ENCODE results near the gene BLOC1S2. TPM values are rescaled to one million over a fixed set of nuclear protein-coding genes. Genes with fewer than 3 reads are reported as not detected.
A peak's percentile ranks its signal among the peaks of the same experiment; 100 is the strongest.

Gene BLOC1S2
- total RNA-seq, 1 experiment from 2014 or later, result 54.1 TPM

- TF ChIP-seq ZBTB43 (CRISPR knock-in tag; IDR thresholded peaks at IDR 0.05) (no peak), EMX1 (CRISPR knock-in tag; IDR thresholded peaks at IDR 0.05) (no peak), FOXK1 (CRISPR knock-in tag; IDR thresholded peaks at IDR 0.05) (0 out of 2 replicates have a peak, but pooled peaks have one; percentile 18), NFE2L1 (CRISPR knock-in tag; IDR thresholded peaks at IDR 0.05) (no peak), HMGA2 (CRISPR knock-in tag; IDR thresholded peaks at IDR 0.05) (no peak), ZNF281 (CRISPR knock-in tag; IDR thresholded peaks at IDR 0.05) (no peak), MYBL2 (CRISPR knock-in tag; IDR thresholded peaks at IDR 0.05) (no peak), HMGXB4 (CRISPR knock-in tag; IDR thresholded peaks at IDR 0.05) (no peak), ZNF263 (CRISPR knock-in tag; IDR thresholded peaks at IDR 0.05; ENCODE audit: low read depth) (no peak), NFATC4 (CRISPR knock-in tag; IDR thresholded peaks at IDR 0.05) (no peak)
Measured at GRCh38 chr10:100325158-100325557, 38.7 kb upstream of the BLOC1S2 start (continued).

GRCh38 chr10:100319707-100320402 is 33.4 kb upstream of the BLOC1S2 start:
- ChIA-PET POLR2A (no interaction called here), CTCF (no interaction called here)
- H3K36me3 Mint-ChIP-seq, result no peaks in the 10 kb centered on the region
- ATAC-seq (no peak), DNase-seq (ENCODE audit: low spot score) (no peak)
- no peaks in the 10 kb centered on the region for H3K9me3 Mint-ChIP-seq
- H3K4me3 Mint-ChIP-seq, result no peak overlapping the region
- no peak for TF ChIP-seq MAX (CRISPR knock-in tag; IDR thresholded peaks at IDR 0.05)
- no peak for TF ChIP-seq FOXJ3 (CRISPR knock-in tag; IDR thresholded peaks at IDR 0.05; ENCODE audit: borderline replicate concordance)
- no peak for TF ChIP-seq JUN (CRISPR knock-in tag; IDR thresholded peaks at IDR 0.05)
- TF ChIP-seq ZNF263 (CRISPR knock-in tag; IDR thresholded peaks at IDR 0.05; ENCODE audit: low read depth), result no peak
- TF ChIP-seq E2F5 (CRISPR knock-in tag; IDR thresholded peaks at IDR 0.05), result no peak
- TF ChIP-seq ATF6 (CRISPR knock-in tag; IDR thresholded peaks at IDR 0.05), result no peak
- TF ChIP-seq CDX4 (CRISPR knock-in tag; IDR thresholded peaks at IDR 0.05; ENCODE audit: borderline replicate concordance), result no peak
- no peak for TF ChIP-seq ZNF232 (CRISPR knock-in tag; IDR thresholded peaks at IDR 0.05)
- no peak for TF ChIP-seq FOXP4 (CRISPR knock-in tag; IDR thresholded peaks at IDR 0.05)
- no peak for TF ChIP-seq ZNF671 (CRISPR knock-in tag; IDR thresholded peaks at IDR 0.05)
- H3K27me3 Mint-ChIP-seq (ENCODE audit: low read depth), result peaks cover 19% of the 10 kb centered on the region
- no peak overlapping the region for H3K27ac Mint-ChIP-seq
- peaks cover 5% of the 10 kb centered on the region for H3K4me1 Mint-ChIP-seq
